Measurements from ENCODE around the gene B3GALT5. TPM values are rescaled to one million over a fixed set of nuclear protein-coding genes. Genes with fewer than 3 reads are reported as not detected.

The B3GALT5 gene
- total RNA-seq, 2 donors from 2014 or later, result 0.64 to 1.2 TPM

DNA sequence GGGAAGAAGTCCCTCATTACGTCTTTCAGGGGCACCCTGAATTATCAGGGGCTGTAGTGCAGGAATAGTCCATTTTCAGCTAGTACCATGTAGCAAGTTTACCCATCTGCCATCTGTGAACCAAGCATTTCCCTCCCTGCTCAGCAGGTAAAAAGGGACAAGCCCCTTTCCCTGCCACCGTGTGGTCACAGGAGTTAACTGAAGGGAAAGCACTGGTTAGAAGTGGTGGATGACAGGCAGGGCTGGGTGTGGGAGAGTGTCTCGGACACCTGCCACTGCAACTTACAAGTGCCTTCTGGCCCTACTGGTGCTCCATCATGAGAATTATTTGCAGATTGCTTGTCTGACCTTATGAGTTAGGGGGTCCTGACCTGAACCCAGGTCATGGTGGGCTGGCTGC, 100.2 kb downstream of the B3GALT5 start:
- Histone ChIP-seq H3K27ac (no peak overlapping the region), H3K4me1 (replicated peaks) (no peaks in the 10 kb centered on the region), H3K27me3 (replicated peaks; ENCODE audit: insufficient read depth) (no peaks in the 10 kb centered on the region), H3K36me3 (no peaks in the 10 kb centered on the region), H3K4me3 (no peak overlapping the region), H3K9me3 (no peaks in the 10 kb centered on the region)
- WGBS, result 66% methylated on average over 3 of the region's 3 CpGs
- TF ChIP-seq CTCF (IDR thresholded peaks at IDR 0.05) (no peak), POLR2A (IDR thresholded peaks at IDR 0.05) (no peak), POLR2AphosphoS5 (IDR thresholded peaks at IDR 0.05) (no peak)
- intact Hi-C loops (cut with DNase I), result no loop called here
- DNase-seq (ENCODE audit: low spot score), result no peak

DNA sequence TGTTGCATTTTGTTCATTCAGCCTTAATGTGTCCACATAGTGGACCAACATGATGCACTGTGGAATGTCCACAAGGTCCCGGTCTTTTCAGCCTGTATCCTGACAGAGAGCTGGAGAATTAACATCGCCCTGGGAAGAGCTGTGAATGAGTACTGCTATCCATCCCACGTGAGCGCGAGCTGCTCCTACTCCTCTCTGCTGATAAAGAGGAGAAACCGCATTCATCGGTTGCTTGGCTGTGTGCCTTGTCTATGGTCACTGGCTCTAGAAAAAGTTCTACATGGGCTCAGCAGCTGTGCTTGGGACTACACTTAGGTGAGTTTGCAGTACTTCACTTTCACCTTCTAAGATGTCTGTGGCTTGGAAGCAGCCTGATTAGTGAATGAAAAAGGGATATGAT, 101.2 kb downstream of the B3GALT5 start:
- no peak overlapping the region for H3K27ac ChIP-seq
- H3K4me3 ChIP-seq, result no peak overlapping the region
- no peaks in the 10 kb centered on the region for H3K4me1 ChIP-seq (replicated peaks)
- no peak for DNase-seq (ENCODE audit: low spot score)
- no peaks in the 10 kb centered on the region for H3K27me3 ChIP-seq (replicated peaks; ENCODE audit: insufficient read depth)
- WGBS, result 93% methylated on average over 7 of the region's 7 CpGs
- intact Hi-C loops (cut with DNase I), result loop anchor here (2.0 kb wide), 1 partner anchor 195 kb away; no protein-coding TSS in a partner anchor
- no peaks in the 10 kb centered on the region for H3K36me3 ChIP-seq
- TF ChIP-seq POLR2AphosphoS5 (IDR thresholded peaks at IDR 0.05) (no peak), CTCF (IDR thresholded peaks at IDR 0.05) (no peak), POLR2A (IDR thresholded peaks at IDR 0.05) (no peak)
- H3K9me3 ChIP-seq, result no peaks in the 10 kb centered on the region

GRCh38 chr21:39714331-39714730, 101.6 kb downstream of the B3GALT5 start:
- DNase-seq (ENCODE audit: low spot score), result no peak
- H3K4me3 ChIP-seq, result no peak overlapping the region
- no peaks in the 10 kb centered on the region for H3K27me3 ChIP-seq (replicated peaks; ENCODE audit: insufficient read depth)
- WGBS, result 96% methylated on average over 1 of the region's 1 CpG
- H3K27ac ChIP-seq, result no peak overlapping the region
- no peaks in the 10 kb centered on the region for H3K36me3 ChIP-seq
- no peaks in the 10 kb centered on the region for H3K9me3 ChIP-seq
- no peaks in the 10 kb centered on the region for H3K4me1 ChIP-seq (replicated peaks)
- TF ChIP-seq CTCF (IDR thresholded peaks at IDR 0.05), result no peak
- no peak for TF ChIP-seq POLR2AphosphoS5 (IDR thresholded peaks at IDR 0.05)
- TF ChIP-seq POLR2A (IDR thresholded peaks at IDR 0.05), result no peak
- intact Hi-C loops (cut with DNase I), result loop anchor here (2.0 kb wide), 1 partner anchor 196 kb away; no protein-coding TSS in a partner anchor

- H3K9me3 ChIP-seq, result no peaks in the 10 kb centered on the region
- peak; percentile 45 for DNase-seq (ENCODE audit: low spot score)
- 33% methylated on average over 10 of the region's 10 CpGs for WGBS
- H3K27me3 ChIP-seq (replicated peaks; ENCODE audit: insufficient read depth), result no peaks in the 10 kb centered on the region
- H3K36me3 ChIP-seq, result no peaks in the 10 kb centered on the region
- H3K27ac ChIP-seq, result no peak overlapping the region
- TF ChIP-seq CTCF (IDR thresholded peaks at IDR 0.05) (peak; percentile 39 to 80 (median 56)), POLR2A (IDR thresholded peaks at IDR 0.05) (no peak)
- H3K4me1 ChIP-seq (replicated peaks), result no peaks in the 10 kb centered on the region
- intact Hi-C loops (cut with DNase I), result loop anchor here (2.0 kb wide), 1 partner anchor 197 kb away; no protein-coding TSS in a partner anchor
- H3K4me3 ChIP-seq, result no peak overlapping the region
Observed at GRCh38 chr21:39715804-39716397, 103.2 kb downstream of the B3GALT5 start.

GRCh38 chr21:39720126-39720778, 107.5 kb downstream of the B3GALT5 start:
- intact Hi-C loops (cut with DNase I), result no loop called here
- Histone ChIP-seq H3K27me3 (replicated peaks; ENCODE audit: insufficient read depth) (no peaks in the 10 kb centered on the region), H3K4me3 (no peak overlapping the region), H3K27ac (no peak overlapping the region), H3K4me1 (replicated peaks) (no peaks in the 10 kb centered on the region), H3K9me3 (no peaks in the 10 kb centered on the region), H3K36me3 (no peaks in the 10 kb centered on the region)
- WGBS, result 90% methylated on average over 5 of the region's 5 CpGs
- TF ChIP-seq CTCF (IDR thresholded peaks at IDR 0.05) (no peak), POLR2AphosphoS5 (IDR thresholded peaks at IDR 0.05) (no peak), POLR2A (IDR thresholded peaks at IDR 0.05) (no peak)
- DNase-seq (ENCODE audit: low spot score), result no peak

Measured in prostate gland (tissue), 2 donors.